ENCODE data around the gene ST6GALNAC2.

GRCh38 chr17:76623271-76624146 is 37.8 kb upstream of the ST6GALNAC2 start:
- no peak for TF ChIP-seq POLR2A (IDR thresholded peaks at IDR 0.05)
- TF ChIP-seq CTCF (IDR thresholded peaks at IDR 0.05), result peak; percentile 85 to 97 (median 91)

Measured in adrenal gland (tissue), 5 donors.